Measurements from ENCODE around the gene KRTAP10-9. TPM values are rescaled to one million over a fixed set of nuclear protein-coding genes. Genes with fewer than 3 reads are reported as not detected.
A peak's percentile ranks its signal among the peaks of the same experiment; 100 is the strongest.
"Not testable (repeated sequence)": the region's sequence is repeated elsewhere in the genome, so short reads cannot be mapped to it uniquely, and the experiment has no call there.

The KRTAP10-9 gene
- total RNA-seq, 2 experiments from 2014 or later: not detected

- no peaks in the 10 kb centered on the region for H3K4me1 Mint-ChIP-seq (ENCODE audit: low read depth)
- CTCF ChIA-PET: no interaction called here
- intact Hi-C loops (cut with micrococcal nuclease): no loop called here
Observed at GRCh38 chr21:44589586-44590305, 37.1 kb upstream of the KRTAP10-9 start.

GRCh38 chr21:44590311-44590721 lies 36.6 kb upstream of the KRTAP10-9 start:
- CTCF ChIA-PET: no interaction called here
- no peaks in the 10 kb centered on the region for H3K9me3 Mint-ChIP-seq
- no peaks in the 10 kb centered on the region for H3K4me1 Mint-ChIP-seq (ENCODE audit: low read depth)

More at GRCh38 chr21:44589586-44590305, 37.1 kb upstream of the KRTAP10-9 start:
- H3K36me3 Mint-ChIP-seq (ENCODE audit: low read depth): no peaks in the 10 kb centered on the region
- H3K9me3 Mint-ChIP-seq: no peaks in the 10 kb centered on the region
- no peaks in the 10 kb centered on the region for H3K27me3 Mint-ChIP-seq (ENCODE audit: low read depth)
- no peak for DNase-seq
- H3K4me3 Mint-ChIP-seq: no peak overlapping the region
- no peak overlapping the region for H3K27ac Mint-ChIP-seq

GRCh38 chr21:44590897-44591800 lies 35.7 kb upstream of the KRTAP10-9 start:
- CTCF ChIA-PET; H3K4me3 Mint-ChIP-seq; intact Hi-C loops (cut with micrococcal nuclease): not testable (repeated sequence)

More at GRCh38 chr21:44590311-44590721, 36.6 kb upstream of the KRTAP10-9 start:
- H3K27me3 Mint-ChIP-seq (ENCODE audit: low read depth): no peaks in the 10 kb centered on the region
- DNase-seq: no peak
- no peak overlapping the region for H3K27ac Mint-ChIP-seq
- intact Hi-C loops (cut with micrococcal nuclease): no loop called here
- H3K4me3 Mint-ChIP-seq: no peak overlapping the region
- no peaks in the 10 kb centered on the region for H3K36me3 Mint-ChIP-seq (ENCODE audit: low read depth)

GRCh38 chr21:44591801-44592130 lies 35.1 kb upstream of the KRTAP10-9 start:
- CTCF ChIA-PET; H3K36me3 Mint-ChIP-seq (ENCODE audit: low read depth); H3K4me1 Mint-ChIP-seq (ENCODE audit: low read depth); H3K4me3 Mint-ChIP-seq; H3K27me3 Mint-ChIP-seq (ENCODE audit: low read depth); H3K9me3 Mint-ChIP-seq; H3K27ac Mint-ChIP-seq; DNase-seq: not testable (repeated sequence)
- intact Hi-C loops (cut with micrococcal nuclease): loop anchor here (1.0 kb wide), 1 partner anchor 18 kb away; the partner anchor contains the start of gene KRTAP10-4

More at GRCh38 chr21:44590897-44591800, 35.7 kb upstream of the KRTAP10-9 start:
- H3K27me3 Mint-ChIP-seq (ENCODE audit: low read depth); DNase-seq; H3K36me3 Mint-ChIP-seq (ENCODE audit: low read depth); H3K27ac Mint-ChIP-seq; H3K9me3 Mint-ChIP-seq; H3K4me1 Mint-ChIP-seq (ENCODE audit: low read depth): not testable (repeated sequence)

- H3K27ac Mint-ChIP-seq: no peak within 1 kb of the TSS
Observed at GRCh38 chr21:44592446-44593311, 34.2 kb upstream of the KRTAP10-9 start, which contains the start of gene KRTAP10-6. Gene KRTAP10-6, minus strand, starts transcription at chr21:44592505. Its CDS starts 21 bp downstream, at chr21:44592484.

GRCh38 chr21:44593598-44594405 lies 33.1 kb upstream of the KRTAP10-9 start:
- no peak overlapping the region for H3K4me3 Mint-ChIP-seq
- H3K27ac Mint-ChIP-seq: peak overlapping the region; percentile 4
- no peaks in the 10 kb centered on the region for H3K27me3 Mint-ChIP-seq (ENCODE audit: low read depth)
- H3K36me3 Mint-ChIP-seq (ENCODE audit: low read depth): no peaks in the 10 kb centered on the region
- H3K4me1 Mint-ChIP-seq (ENCODE audit: low read depth): no peaks in the 10 kb centered on the region
- H3K9me3 Mint-ChIP-seq: peaks cover 4% of the 10 kb centered on the region
- CTCF ChIA-PET: no interaction called here
- intact Hi-C loops (cut with micrococcal nuclease): no loop called here
- DNase-seq: no peak

More at GRCh38 chr21:44592446-44593311, 34.2 kb upstream of the KRTAP10-9 start, which contains the start of gene KRTAP10-6:
- DNase-seq: no peak
- H3K27me3 Mint-ChIP-seq (ENCODE audit: low read depth): no peaks in the 10 kb centered on the region
- intact Hi-C loops (cut with micrococcal nuclease): loop anchor here (1.0 kb wide), 1 partner anchor 19 kb away; the partner anchor contains the start of gene KRTAP10-4
- no peak within 1 kb of the TSS for H3K4me3 Mint-ChIP-seq
- CTCF ChIA-PET: no interaction called here
- H3K36me3 Mint-ChIP-seq (ENCODE audit: low read depth): no peaks in the 10 kb centered on the region
- H3K4me1 Mint-ChIP-seq (ENCODE audit: low read depth): no peaks in the 10 kb centered on the region
- H3K9me3 Mint-ChIP-seq: no peaks in the 10 kb centered on the region

- H3K27me3 Mint-ChIP-seq (ENCODE audit: low read depth): no peaks in the 10 kb centered on the region
- peak overlapping the region; percentile 4 for H3K27ac Mint-ChIP-seq
- intact Hi-C loops (cut with micrococcal nuclease): no loop called here
- peaks cover 5% of the 10 kb centered on the region for H3K9me3 Mint-ChIP-seq
- H3K4me1 Mint-ChIP-seq (ENCODE audit: low read depth): no peaks in the 10 kb centered on the region
- no peak for DNase-seq
- H3K4me3 Mint-ChIP-seq: no peak overlapping the region
- CTCF ChIA-PET: interaction anchor here (0.7 kb wide), 1 partner anchor 615 kb away, joined by 3 read pairs; no protein-coding TSS in a partner anchor
- H3K36me3 Mint-ChIP-seq (ENCODE audit: low read depth): no peaks in the 10 kb centered on the region
Observed at GRCh38 chr21:44594406-44594916, 32.4 kb upstream of the KRTAP10-9 start.

GRCh38 chr21:44595524-44595923 lies 31.4 kb upstream of the KRTAP10-9 start:
- Mint-ChIP-seq H3K4me3 (no peak overlapping the region), H3K4me1 (ENCODE audit: low read depth) (no peaks in the 10 kb centered on the region), H3K36me3 (ENCODE audit: low read depth) (no peaks in the 10 kb centered on the region), H3K9me3 (peaks cover 5% of the 10 kb centered on the region), H3K27me3 (ENCODE audit: low read depth) (no peaks in the 10 kb centered on the region), H3K27ac (no peak overlapping the region)
- intact Hi-C loops (cut with micrococcal nuclease): no loop called here
- CTCF ChIA-PET: interaction anchor here (0.6 to 1.6 kb wide), 3 partner anchors 85 to 198 kb away, joined by 3 to 5 read pairs (median 3); no protein-coding TSS in a partner anchor
- DNase-seq: no peak

GRCh38 chr21:44596068-44596725 lies 30.7 kb upstream of the KRTAP10-9 start:
- no peak for DNase-seq
- Mint-ChIP-seq H3K9me3 (peaks cover 5% of the 10 kb centered on the region), H3K4me3 (no peak overlapping the region), H3K4me1 (ENCODE audit: low read depth) (no peaks in the 10 kb centered on the region), H3K36me3 (ENCODE audit: low read depth) (no peaks in the 10 kb centered on the region), H3K27ac (no peak overlapping the region), H3K27me3 (ENCODE audit: low read depth) (no peaks in the 10 kb centered on the region)
- intact Hi-C loops (cut with micrococcal nuclease): no loop called here
- CTCF ChIA-PET: interaction anchor here (0.6 to 1.6 kb wide), 3 partner anchors 86 to 197 kb away, joined by 3 to 5 read pairs (median 3); no protein-coding TSS in a partner anchor

GRCh38 chr21:44598061-44598460 lies 28.8 kb upstream of the KRTAP10-9 start:
- CTCF ChIA-PET: no interaction called here
- no peak for DNase-seq
- H3K36me3 Mint-ChIP-seq (ENCODE audit: low read depth): no peaks in the 10 kb centered on the region
- no peaks in the 10 kb centered on the region for H3K27me3 Mint-ChIP-seq (ENCODE audit: low read depth)
- intact Hi-C loops (cut with micrococcal nuclease): no loop called here
- peak overlapping the region; percentile 7 for H3K27ac Mint-ChIP-seq
- H3K4me1 Mint-ChIP-seq (ENCODE audit: low read depth): no peaks in the 10 kb centered on the region
- H3K9me3 Mint-ChIP-seq: peaks cover 5% of the 10 kb centered on the region
- no peak overlapping the region for H3K4me3 Mint-ChIP-seq

Measured in activated naive CD4-positive, alpha-beta T cell treated with anti-CD3 and anti-CD28 coated beads for 36 hours (primary cell).